ENCODE data around the gene FILIP1.

DNA sequence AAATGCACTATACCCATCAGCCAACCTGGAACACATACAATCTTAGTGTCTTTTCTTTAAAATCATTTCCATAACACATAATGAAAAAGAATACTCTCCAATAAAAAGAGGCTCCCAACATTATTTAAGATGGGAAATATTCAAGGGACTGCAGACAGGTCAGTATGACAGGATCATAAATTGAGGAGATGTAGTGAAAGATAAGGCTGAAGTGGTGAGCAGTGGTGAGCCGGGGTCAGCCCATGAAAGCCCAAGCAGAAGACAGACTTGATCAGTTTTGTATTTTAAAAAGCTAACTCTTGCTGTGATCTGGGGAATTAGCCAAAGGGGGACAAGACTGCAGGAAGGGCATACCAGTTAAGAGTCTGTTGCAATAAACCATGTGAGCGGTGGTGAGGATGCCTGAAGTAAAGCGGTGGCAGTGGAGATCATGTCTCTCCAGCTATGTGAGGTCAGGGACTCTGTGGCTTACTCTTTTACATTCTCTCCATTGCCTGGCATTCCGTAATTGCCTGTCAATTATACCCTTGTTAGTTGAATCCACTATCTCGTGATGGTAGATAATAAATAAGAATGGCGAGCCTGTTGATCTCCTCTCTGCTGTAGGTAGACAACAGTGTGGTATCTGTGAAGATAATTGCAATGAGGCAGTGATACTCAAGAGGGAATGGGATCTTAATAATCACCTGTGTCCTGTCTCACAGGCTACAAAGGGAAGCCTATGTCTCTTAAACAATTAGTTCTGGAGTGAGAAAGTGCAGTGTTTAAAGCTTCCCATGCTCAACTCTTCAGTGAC is 97.4 kb downstream of the FILIP1 start:
- TF ChIP-seq, protein P1, sequence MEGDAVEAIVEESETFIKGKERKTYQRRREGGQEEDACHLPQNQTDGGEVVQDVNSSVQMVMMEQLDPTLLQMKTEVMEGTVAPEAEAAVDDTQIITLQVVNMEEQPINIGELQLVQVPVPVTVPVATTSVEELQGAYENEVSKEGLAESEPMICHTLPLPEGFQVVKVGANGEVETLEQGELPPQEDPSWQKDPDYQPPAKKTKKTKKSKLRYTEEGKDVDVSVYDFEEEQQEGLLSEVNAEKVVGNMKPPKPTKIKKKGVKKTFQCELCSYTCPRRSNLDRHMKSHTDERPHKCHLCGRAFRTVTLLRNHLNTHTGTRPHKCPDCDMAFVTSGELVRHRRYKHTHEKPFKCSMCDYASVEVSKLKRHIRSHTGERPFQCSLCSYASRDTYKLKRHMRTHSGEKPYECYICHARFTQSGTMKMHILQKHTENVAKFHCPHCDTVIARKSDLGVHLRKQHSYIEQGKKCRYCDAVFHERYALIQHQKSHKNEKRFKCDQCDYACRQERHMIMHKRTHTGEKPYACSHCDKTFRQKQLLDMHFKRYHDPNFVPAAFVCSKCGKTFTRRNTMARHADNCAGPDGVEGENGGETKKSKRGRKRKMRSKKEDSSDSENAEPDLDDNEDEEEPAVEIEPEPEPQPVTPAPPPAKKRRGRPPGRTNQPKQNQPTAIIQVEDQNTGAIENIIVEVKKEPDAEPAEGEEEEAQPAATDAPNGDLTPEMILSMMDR (IDR thresholded peaks at IDR 0.05; ENCODE audit: insufficient read depth, low read length), result no peak
- TF ChIP-seq POLR2AphosphoS5 (IDR thresholded peaks at IDR 0.05; ENCODE audit: low read depth) (no peak), SPI1 (IDR thresholded peaks at IDR 0.05; ENCODE audit: borderline replicate concordance, low read depth) (no peak), GABPA (IDR thresholded peaks at IDR 0.05; ENCODE audit: low read depth) (no peak)
- TF ChIP-seq, protein P2, sequence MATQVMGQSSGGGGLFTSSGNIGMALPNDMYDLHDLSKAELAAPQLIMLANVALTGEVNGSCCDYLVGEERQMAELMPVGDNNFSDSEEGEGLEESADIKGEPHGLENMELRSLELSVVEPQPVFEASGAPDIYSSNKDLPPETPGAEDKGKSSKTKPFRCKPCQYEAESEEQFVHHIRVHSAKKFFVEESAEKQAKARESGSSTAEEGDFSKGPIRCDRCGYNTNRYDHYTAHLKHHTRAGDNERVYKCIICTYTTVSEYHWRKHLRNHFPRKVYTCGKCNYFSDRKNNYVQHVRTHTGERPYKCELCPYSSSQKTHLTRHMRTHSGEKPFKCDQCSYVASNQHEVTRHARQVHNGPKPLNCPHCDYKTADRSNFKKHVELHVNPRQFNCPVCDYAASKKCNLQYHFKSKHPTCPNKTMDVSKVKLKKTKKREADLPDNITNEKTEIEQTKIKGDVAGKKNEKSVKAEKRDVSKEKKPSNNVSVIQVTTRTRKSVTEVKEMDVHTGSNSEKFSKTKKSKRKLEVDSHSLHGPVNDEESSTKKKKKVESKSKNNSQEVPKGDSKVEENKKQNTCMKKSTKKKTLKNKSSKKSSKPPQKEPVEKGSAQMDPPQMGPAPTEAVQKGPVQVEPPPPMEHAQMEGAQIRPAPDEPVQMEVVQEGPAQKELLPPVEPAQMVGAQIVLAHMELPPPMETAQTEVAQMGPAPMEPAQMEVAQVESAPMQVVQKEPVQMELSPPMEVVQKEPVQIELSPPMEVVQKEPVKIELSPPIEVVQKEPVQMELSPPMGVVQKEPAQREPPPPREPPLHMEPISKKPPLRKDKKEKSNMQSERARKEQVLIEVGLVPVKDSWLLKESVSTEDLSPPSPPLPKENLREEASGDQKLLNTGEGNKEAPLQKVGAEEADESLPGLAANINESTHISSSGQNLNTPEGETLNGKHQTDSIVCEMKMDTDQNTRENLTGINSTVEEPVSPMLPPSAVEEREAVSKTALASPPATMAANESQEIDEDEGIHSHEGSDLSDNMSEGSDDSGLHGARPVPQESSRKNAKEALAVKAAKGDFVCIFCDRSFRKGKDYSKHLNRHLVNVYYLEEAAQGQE (IDR thresholded peaks at IDR 0.05; ENCODE audit: insufficient replicate concordance, low read depth), result no peak

Measured in HL-60 (cell line).